ENCODE results near the gene RAE1.

GRCh38 chr20:57393321-57394120, 42.5 kb downstream of the RAE1 start:
- no peak for TF ChIP-seq POLR2AphosphoS5 (IDR thresholded peaks at IDR 0.05; ENCODE audit: insufficient read depth in 1 of 2, low read depth in 1 of 2)
- TF ChIP-seq, protein P1, sequence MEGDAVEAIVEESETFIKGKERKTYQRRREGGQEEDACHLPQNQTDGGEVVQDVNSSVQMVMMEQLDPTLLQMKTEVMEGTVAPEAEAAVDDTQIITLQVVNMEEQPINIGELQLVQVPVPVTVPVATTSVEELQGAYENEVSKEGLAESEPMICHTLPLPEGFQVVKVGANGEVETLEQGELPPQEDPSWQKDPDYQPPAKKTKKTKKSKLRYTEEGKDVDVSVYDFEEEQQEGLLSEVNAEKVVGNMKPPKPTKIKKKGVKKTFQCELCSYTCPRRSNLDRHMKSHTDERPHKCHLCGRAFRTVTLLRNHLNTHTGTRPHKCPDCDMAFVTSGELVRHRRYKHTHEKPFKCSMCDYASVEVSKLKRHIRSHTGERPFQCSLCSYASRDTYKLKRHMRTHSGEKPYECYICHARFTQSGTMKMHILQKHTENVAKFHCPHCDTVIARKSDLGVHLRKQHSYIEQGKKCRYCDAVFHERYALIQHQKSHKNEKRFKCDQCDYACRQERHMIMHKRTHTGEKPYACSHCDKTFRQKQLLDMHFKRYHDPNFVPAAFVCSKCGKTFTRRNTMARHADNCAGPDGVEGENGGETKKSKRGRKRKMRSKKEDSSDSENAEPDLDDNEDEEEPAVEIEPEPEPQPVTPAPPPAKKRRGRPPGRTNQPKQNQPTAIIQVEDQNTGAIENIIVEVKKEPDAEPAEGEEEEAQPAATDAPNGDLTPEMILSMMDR (IDR thresholded peaks at IDR 0.05): no peak
- no peak for TF ChIP-seq POLR2A (IDR thresholded peaks at IDR 0.05)

All from vagina (tissue), 2 donors.